ENCODE measurements around the gene HNF4A. TPM values are rescaled to one million over a fixed set of nuclear protein-coding genes. Genes with fewer than 3 reads are reported as not detected.

The HNF4A gene
- total RNA-seq, 1 donor from 2014 or later, result not detected

- no peaks in the 10 kb centered on the region for H3K36me3 ChIP-seq
- intact Hi-C loops (cut with DNase I), result no loop called here
Observed at GRCh38 chr20:44362466-44362940, 7.0 kb downstream of the HNF4A start.

DNA sequence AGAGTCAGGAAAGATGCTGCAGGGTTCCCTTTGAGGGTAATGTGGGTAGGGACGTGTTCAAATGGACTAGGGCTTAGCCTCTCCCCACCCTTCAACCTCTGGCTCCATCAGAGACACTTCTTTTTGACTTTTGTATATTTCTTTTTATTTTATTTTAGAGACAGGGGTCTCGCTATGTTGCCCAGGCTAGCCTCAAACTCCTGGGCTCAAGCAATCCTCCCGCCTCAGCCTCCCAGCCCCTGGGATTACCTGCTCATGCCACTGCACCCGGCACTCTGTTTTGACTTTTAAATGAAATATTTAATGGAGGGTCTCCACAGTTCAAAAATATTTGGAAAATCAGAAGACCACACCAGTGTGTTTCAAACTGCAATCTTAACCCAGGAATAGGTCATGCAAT, 8.6 kb downstream of the HNF4A start:
- H3K9me3 ChIP-seq, result no peaks in the 10 kb centered on the region
- DNase-seq (ENCODE audit: extremely low spot score in 2 of 2), result no peak
- no peaks in the 10 kb centered on the region for H3K4me1 ChIP-seq
- no peak for TF ChIP-seq POLR2A (IDR thresholded peaks at IDR 0.05)
- TF ChIP-seq CTCF (IDR thresholded peaks at IDR 0.05), result no peak
- no peak for TF ChIP-seq POLR2AphosphoS5 (IDR thresholded peaks at IDR 0.05; ENCODE audit: insufficient read depth in 1 of 2, low read depth in 1 of 2)
- H3K27me3 ChIP-seq, result no peaks in the 10 kb centered on the region
- intact Hi-C loops (cut with DNase I), result no loop called here
- no peak overlapping the region for H3K27ac ChIP-seq
- no peaks in the 10 kb centered on the region for H3K36me3 ChIP-seq
- no peak overlapping the region for H3K4me3 ChIP-seq

More at GRCh38 chr20:44362466-44362940, 7.0 kb downstream of the HNF4A start:
- Histone ChIP-seq H3K27ac (no peak overlapping the region), H3K9me3 (no peaks in the 10 kb centered on the region), H3K4me1 (no peaks in the 10 kb centered on the region), H3K4me3 (no peak overlapping the region), H3K27me3 (no peaks in the 10 kb centered on the region)
- TF ChIP-seq CTCF (IDR thresholded peaks at IDR 0.05), result no peak
- no peak for TF ChIP-seq POLR2A (IDR thresholded peaks at IDR 0.05)
- TF ChIP-seq POLR2AphosphoS5 (IDR thresholded peaks at IDR 0.05; ENCODE audit: insufficient read depth in 1 of 2, low read depth in 1 of 2), result no peak
- no peak for DNase-seq (ENCODE audit: extremely low spot score in 2 of 2)

GRCh38 chr20:44364780-44365179, 9.3 kb downstream of the HNF4A start:
- H3K36me3 ChIP-seq, result no peaks in the 10 kb centered on the region
- H3K4me3 ChIP-seq, result no peak overlapping the region

GRCh38 chr20:44367746-44368145, 12.2 kb downstream of the HNF4A start:
- intact Hi-C loops (cut with DNase I), result no loop called here
- DNase-seq (ENCODE audit: extremely low spot score in 2 of 2), result no peak
- Histone ChIP-seq H3K9me3 (no peaks in the 10 kb centered on the region), H3K27ac (no peak overlapping the region), H3K4me1 (no peaks in the 10 kb centered on the region), H3K4me3 (no peak overlapping the region), H3K27me3 (no peaks in the 10 kb centered on the region), H3K36me3 (no peaks in the 10 kb centered on the region)
- no peak for TF ChIP-seq CTCF (IDR thresholded peaks at IDR 0.05)
- TF ChIP-seq POLR2AphosphoS5 (IDR thresholded peaks at IDR 0.05; ENCODE audit: insufficient read depth in 1 of 2, low read depth in 1 of 2), result no peak
- no peak for TF ChIP-seq POLR2A (IDR thresholded peaks at IDR 0.05)

More at GRCh38 chr20:44364780-44365179, 9.3 kb downstream of the HNF4A start:
- no peak for DNase-seq (ENCODE audit: extremely low spot score in 2 of 2)
- intact Hi-C loops (cut with DNase I), result no loop called here
- no peak for TF ChIP-seq POLR2A (IDR thresholded peaks at IDR 0.05)
- TF ChIP-seq POLR2AphosphoS5 (IDR thresholded peaks at IDR 0.05; ENCODE audit: insufficient read depth in 1 of 2, low read depth in 1 of 2), result no peak
- TF ChIP-seq CTCF (IDR thresholded peaks at IDR 0.05), result no peak
- no peak overlapping the region for H3K27ac ChIP-seq
- no peaks in the 10 kb centered on the region for H3K27me3 ChIP-seq
- H3K9me3 ChIP-seq, result no peaks in the 10 kb centered on the region
- H3K4me1 ChIP-seq, result no peaks in the 10 kb centered on the region

- no peak for DNase-seq (ENCODE audit: extremely low spot score in 2 of 2)
- no peak overlapping the region for H3K4me3 ChIP-seq
- TF ChIP-seq POLR2A (IDR thresholded peaks at IDR 0.05), result no peak
- TF ChIP-seq CTCF (IDR thresholded peaks at IDR 0.05), result no peak
- no peak for TF ChIP-seq POLR2AphosphoS5 (IDR thresholded peaks at IDR 0.05; ENCODE audit: insufficient read depth in 1 of 2, low read depth in 1 of 2)
- intact Hi-C loops (cut with DNase I), result no loop called here
- H3K36me3 ChIP-seq, result no peaks in the 10 kb centered on the region
- no peaks in the 10 kb centered on the region for H3K27me3 ChIP-seq
- H3K27ac ChIP-seq, result no peak overlapping the region
- H3K9me3 ChIP-seq, result no peaks in the 10 kb centered on the region
- no peaks in the 10 kb centered on the region for H3K4me1 ChIP-seq
Observed at GRCh38 chr20:44370639-44371218, 15.2 kb downstream of the HNF4A start.
